Measurements from ENCODE around the gene SLC9A7. TPM values are rescaled to one million over a fixed set of nuclear protein-coding genes. Genes with fewer than 3 reads are reported as not detected.
A peak's percentile ranks its signal among the peaks of the same experiment; 100 is the strongest.

The SLC9A7 gene
- total RNA-seq, 1 donor from 2014 or later: 5.0 TPM

GRCh38 chrX:46575991-46576392 lies 182.9 kb downstream of the SLC9A7 start:
- Mint-ChIP-seq H3K36me3 (ENCODE audit: unreplicated experiment) (no peaks in the 10 kb centered on the region), H3K4me3 (ENCODE audit: unreplicated experiment) (peak overlapping the region; percentile 31), H3K27ac (ENCODE audit: unreplicated experiment) (no peak overlapping the region), H3K4me1 (ENCODE audit: low read depth, unreplicated experiment) (no peaks in the 10 kb centered on the region), H3K27me3 (ENCODE audit: unreplicated experiment) (peaks cover 1% of the 10 kb centered on the region), H3K9me3 (ENCODE audit: unreplicated experiment) (peaks cover 8% of the 10 kb centered on the region)
- no peak for DNase-seq
- TF ChIP-seq, protein P1, sequence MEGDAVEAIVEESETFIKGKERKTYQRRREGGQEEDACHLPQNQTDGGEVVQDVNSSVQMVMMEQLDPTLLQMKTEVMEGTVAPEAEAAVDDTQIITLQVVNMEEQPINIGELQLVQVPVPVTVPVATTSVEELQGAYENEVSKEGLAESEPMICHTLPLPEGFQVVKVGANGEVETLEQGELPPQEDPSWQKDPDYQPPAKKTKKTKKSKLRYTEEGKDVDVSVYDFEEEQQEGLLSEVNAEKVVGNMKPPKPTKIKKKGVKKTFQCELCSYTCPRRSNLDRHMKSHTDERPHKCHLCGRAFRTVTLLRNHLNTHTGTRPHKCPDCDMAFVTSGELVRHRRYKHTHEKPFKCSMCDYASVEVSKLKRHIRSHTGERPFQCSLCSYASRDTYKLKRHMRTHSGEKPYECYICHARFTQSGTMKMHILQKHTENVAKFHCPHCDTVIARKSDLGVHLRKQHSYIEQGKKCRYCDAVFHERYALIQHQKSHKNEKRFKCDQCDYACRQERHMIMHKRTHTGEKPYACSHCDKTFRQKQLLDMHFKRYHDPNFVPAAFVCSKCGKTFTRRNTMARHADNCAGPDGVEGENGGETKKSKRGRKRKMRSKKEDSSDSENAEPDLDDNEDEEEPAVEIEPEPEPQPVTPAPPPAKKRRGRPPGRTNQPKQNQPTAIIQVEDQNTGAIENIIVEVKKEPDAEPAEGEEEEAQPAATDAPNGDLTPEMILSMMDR (IDR thresholded peaks at IDR 0.05; ENCODE audit: partially characterized antibody, unreplicated experiment): no peak

GRCh38 chrX:46575586-46575985 lies 183.3 kb downstream of the SLC9A7 start:
- TF ChIP-seq, protein P1 (IDR thresholded peaks at IDR 0.05; ENCODE audit: partially characterized antibody, unreplicated experiment): no peak
- peak overlapping the region; percentile 67 for H3K4me3 Mint-ChIP-seq (ENCODE audit: unreplicated experiment)
- peaks cover 8% of the 10 kb centered on the region for H3K9me3 Mint-ChIP-seq (ENCODE audit: unreplicated experiment)
- no peaks in the 10 kb centered on the region for H3K4me1 Mint-ChIP-seq (ENCODE audit: low read depth, unreplicated experiment)
- H3K27ac Mint-ChIP-seq (ENCODE audit: unreplicated experiment): no peak overlapping the region
- peaks cover 1% of the 10 kb centered on the region for H3K27me3 Mint-ChIP-seq (ENCODE audit: unreplicated experiment)
- DNase-seq: no peak
- no peaks in the 10 kb centered on the region for H3K36me3 Mint-ChIP-seq (ENCODE audit: unreplicated experiment)

GRCh38 chrX:46574774-46575381 lies 184.0 kb downstream of the SLC9A7 start:
- Mint-ChIP-seq H3K4me1 (ENCODE audit: low read depth, unreplicated experiment) (no peaks in the 10 kb centered on the region), H3K27ac (ENCODE audit: unreplicated experiment) (no peak overlapping the region), H3K9me3 (ENCODE audit: unreplicated experiment) (peaks cover 8% of the 10 kb centered on the region), H3K27me3 (ENCODE audit: unreplicated experiment) (peaks cover 1% of the 10 kb centered on the region), H3K4me3 (ENCODE audit: unreplicated experiment) (peak overlapping the region; percentile 57), H3K36me3 (ENCODE audit: unreplicated experiment) (no peaks in the 10 kb centered on the region)
- DNase-seq: peak; percentile 33
- TF ChIP-seq, protein P1 (IDR thresholded peaks at IDR 0.05; ENCODE audit: partially characterized antibody, unreplicated experiment): no peak

GRCh38 chrX:46573892-46574773 lies 184.8 kb downstream of the SLC9A7 start:
- no peaks in the 10 kb centered on the region for H3K4me1 Mint-ChIP-seq (ENCODE audit: low read depth, unreplicated experiment)
- no peaks in the 10 kb centered on the region for H3K36me3 Mint-ChIP-seq (ENCODE audit: unreplicated experiment)

More at GRCh38 chrX:46573892-46574773, 184.8 kb downstream of the SLC9A7 start:
- Mint-ChIP-seq H3K27me3 (ENCODE audit: unreplicated experiment) (peaks cover 1% of the 10 kb centered on the region), H3K27ac (ENCODE audit: unreplicated experiment) (no peak overlapping the region), H3K9me3 (ENCODE audit: unreplicated experiment) (peaks cover 8% of the 10 kb centered on the region), H3K4me3 (ENCODE audit: unreplicated experiment) (peak overlapping the region; percentile 74)
- DNase-seq: peak; percentile 59
- TF ChIP-seq, protein P1 (IDR thresholded peaks at IDR 0.05; ENCODE audit: partially characterized antibody, unreplicated experiment): no peak
